PC-9 (cell line): ENCODE results near the gene CIBAR2. TPM values are rescaled to one million over a fixed set of nuclear protein-coding genes. Genes with fewer than 3 reads are reported as not detected.

Source experiments
- BruUV-seq: library from RNA; stranded (reverse); fragments of 400-500 nt; replicated peaks from 2 replicates; lab custom pipeline; 2021; lab: Mats Ljungman, UMichigan
- CTCF ChIA-PET: fragments of 300-600 bp; sonication (Branson Sonifier 250); formaldehyde crosslinking; loops from one replicate; lab custom pipeline; 2022; ENCODE audit warnings: antibody characterized with exemption; lab: Charles Lee
- POLR2A ChIA-PET: fragments of 300-600 bp; sonication (Branson Sonifier 250); formaldehyde crosslinking; loops from one replicate; lab custom pipeline; 2022; ENCODE audit warnings: antibody characterized with exemption; ENCODE audit not compliant: unreplicated experiment; lab: Charles Lee
- DNase-seq, 2 experiments: peaks; one replicate each; pipeline versions ENCODE4 v3.0.0 to v3.0.0-alpha.2; 2015 to 2022; ENCODE audit warnings: mixed read lengths in 1 of 2
- H2AFZ ChIP-seq: fragments of 200-600 bp; sonication (generic); 2 replicates; pipeline ENCODE4 v1.8.1; 2017; ENCODE audit warnings: antibody characterized with exemption
- H3F3A ChIP-seq: fragments of 200-600 bp; sonication (generic); 2 replicates; pipeline ENCODE4 v1.8.1; 2017; ENCODE audit warnings: antibody characterized with exemption, mild to moderate bottlenecking, low read depth; ENCODE audit not compliant: insufficient read depth
- H3K27ac ChIP-seq: fragments of 200-600 bp; sonication (generic); 2 replicates; pipeline ENCODE4 v1.6.1; 2016; ENCODE audit warnings: mixed run types
- H3K27me3 ChIP-seq: fragments of 200-600 bp; sonication (generic); 2 replicates; pipeline ENCODE4 v1.6.1; 2016; ENCODE audit warnings: low read depth, mixed run types; ENCODE audit not compliant: insufficient read depth
- H3K36me3 ChIP-seq: fragments of 200-600 bp; sonication (generic); 2 replicates; pipeline ENCODE4 v1.6.1; 2016; ENCODE audit warnings: low read depth, mixed run types
- H3K4me1 ChIP-seq: fragments of 200-600 bp; sonication (generic); replicated peaks from 2 replicates; pipeline ENCODE4 v1.6.1; 2016; ENCODE audit warnings: mixed run types; ENCODE audit not compliant: insufficient read depth
- H3K4me2 ChIP-seq: fragments of 200-600 bp; sonication (generic); 2 replicates; pipeline ENCODE4 v1.6.1; 2017; ENCODE audit warnings: mixed run types
- H3K4me3 ChIP-seq: fragments of 200-600 bp; sonication (generic); 2 replicates; pipeline ENCODE4 v1.6.1; 2016; ENCODE audit warnings: mixed run types
- H3K79me2 ChIP-seq: fragments of 200-600 bp; sonication (generic); 2 replicates; pipeline ENCODE4 v1.6.1; 2017; ENCODE audit warnings: low read depth, mixed run types
- H3K9me2 ChIP-seq: fragments of 200-600 bp; sonication (generic); 2 replicates; pipeline ENCODE4 v1.8.1; 2017; ENCODE audit warnings: mild to moderate bottlenecking; ENCODE audit not compliant: insufficient read depth
- H3K9me3 ChIP-seq: fragments of 200-600 bp; sonication (generic); 2 replicates; pipeline ENCODE4 v1.8.1; 2016; ENCODE audit warnings: low read depth; ENCODE audit not compliant: insufficient read depth
- H4K20me1 ChIP-seq: fragments of 200-600 bp; sonication (generic); 2 replicates; pipeline ENCODE4 v1.8.1; 2017; ENCODE audit not compliant: insufficient read depth
- CTCF ChIP-seq: fragments of 200-600 bp; sonication (generic); conservative IDR thresholded peaks from 2 replicates; pipeline ENCODE4 v1.6.1; 2017; ENCODE audit warnings: mixed run types, antibody characterized with exemption, mild to moderate bottlenecking, moderate library complexity
- EZH2 ChIP-seq: fragments of 200-600 bp; sonication (generic); IDR thresholded peaks from 2 replicates; pipeline ENCODE4 v1.8.0; 2017; ENCODE audit warnings: antibody characterized with exemption, low read depth
- intact Hi-C: fragments of 100-400 bp; cut with micrococcal nuclease; formaldehyde crosslinking; loops from one replicate; pipeline ENCODE4 v1.10.0; 2022; ENCODE audit not compliant: unreplicated experiment
- total RNA-seq: library from RNA; stranded (reverse); gene quantifications from 2 replicates; pipeline ENCODE4 v1.2.3, GENCODE V29; 2021

Gene CIBAR2
- total RNA-seq, 1 experiment from 2014 or later, result not detected

GRCh38 chr16:85157813-85158742 lies 45.8 kb upstream of the CIBAR2 start:
- DNase-seq, result peak in 1 of 2 experiments; percentile 10
- POLR2A ChIA-PET, result interaction anchor here (0.6 kb wide), 1 partner anchor 55 kb away, joined by 7 read pairs; no protein-coding TSS in a partner anchor
- Histone ChIP-seq H3K36me3 (no peaks in the 10 kb centered on the region), H3K4me2 (peak overlapping the region; percentile 32; the same call in 1 of the 2 replicates), H3K79me2 (no peaks in the 10 kb centered on the region), H3K27me3 (no peaks in the 10 kb centered on the region; the same call in 1 of the 2 replicates), H3K9me3 (no peaks in the 10 kb centered on the region), H3K4me3 (no peak overlapping the region), H3K9me2 (no peaks in the 10 kb centered on the region), H3F3A (no peaks in the 10 kb centered on the region), H4K20me1 (no peaks in the 10 kb centered on the region), H3K4me1 (no peaks in the 10 kb centered on the region), H2AFZ (no peak overlapping the region), H3K27ac (no peak overlapping the region)
- intact Hi-C loops, result no loop called here
- no TSS peak for BruUV-seq
- CTCF ChIA-PET, result no interaction called here
- TF ChIP-seq CTCF (no peak), EZH2 (no peak)

- H3K4me3 ChIP-seq, result no peak overlapping the region
- H3K9me2 ChIP-seq, result no peaks in the 10 kb centered on the region
- intact Hi-C loops, result no loop called here
- H4K20me1 ChIP-seq, result no peaks in the 10 kb centered on the region
- H3K4me1 ChIP-seq, result no peaks in the 10 kb centered on the region
- H2AFZ ChIP-seq, result no peak overlapping the region
- H3K4me2 ChIP-seq, result no peak overlapping the region
- no TSS peak for BruUV-seq
- no peaks in the 10 kb centered on the region for H3K79me2 ChIP-seq
- DNase-seq, result no peak
- H3K27me3 ChIP-seq, result no peaks in the 10 kb centered on the region; the same call in 1 of the 2 replicates
- H3K36me3 ChIP-seq, result no peaks in the 10 kb centered on the region
- ChIA-PET CTCF (no interaction called here), POLR2A (no interaction called here)
- H3K9me3 ChIP-seq, result no peaks in the 10 kb centered on the region
- no peak for TF ChIP-seq EZH2
- no peak overlapping the region for H3K27ac ChIP-seq
- no peaks in the 10 kb centered on the region for H3F3A ChIP-seq
Observed at GRCh38 chr16:85157372-85157771, 45.1 kb upstream of the CIBAR2 start.

GRCh38 chr16:85156869-85157268 lies 44.6 kb upstream of the CIBAR2 start:
- H3K27me3 ChIP-seq, result no peaks in the 10 kb centered on the region; the same call in 1 of the 2 replicates
- H3K9me2 ChIP-seq, result no peaks in the 10 kb centered on the region
- no peaks in the 10 kb centered on the region for H3K79me2 ChIP-seq
- H3K36me3 ChIP-seq, result no peaks in the 10 kb centered on the region
- H3K4me2 ChIP-seq, result no peak overlapping the region
- no peak overlapping the region for H3K4me3 ChIP-seq
- CTCF ChIA-PET, result no interaction called here
- no TSS peak for BruUV-seq
- H2AFZ ChIP-seq, result no peak overlapping the region
- no peaks in the 10 kb centered on the region for H3K9me3 ChIP-seq
- H3F3A ChIP-seq, result no peaks in the 10 kb centered on the region
- no peaks in the 10 kb centered on the region for H3K4me1 ChIP-seq
- POLR2A ChIA-PET, result no interaction called here
- DNase-seq, result no peak
- H3K27ac ChIP-seq, result no peak overlapping the region
- TF ChIP-seq EZH2, result no peak
- TF ChIP-seq CTCF, result no peak
- intact Hi-C loops, result no loop called here
- H4K20me1 ChIP-seq, result no peaks in the 10 kb centered on the region
